GM18858 (cell line): ENCODE measurements around the gene KRT76.

ENCODE experiments used
- ATAC-seq: cut with Tn5 transposase; IDR thresholded peaks from one replicate; pipeline ENCODE4 v1.9.1; 2021; ENCODE audit not compliant: unreplicated experiment

KRT76 gene

GRCh38 chr12:52776913-52777395 lies at the start of gene KRT76:
Gene KRT76 (minus strand): TSS chr12:52777345. CDS start chr12:52777291, 54 bp downstream.
- ATAC-seq, result no peak

GRCh38 chr12:52825961-52826360 lies 48.8 kb upstream of the KRT76 start:
- ATAC-seq, result no peak

- ATAC-seq, result no peak
Observed at GRCh38 chr12:52824741-52825410, 47.7 kb upstream of the KRT76 start.

DNA sequence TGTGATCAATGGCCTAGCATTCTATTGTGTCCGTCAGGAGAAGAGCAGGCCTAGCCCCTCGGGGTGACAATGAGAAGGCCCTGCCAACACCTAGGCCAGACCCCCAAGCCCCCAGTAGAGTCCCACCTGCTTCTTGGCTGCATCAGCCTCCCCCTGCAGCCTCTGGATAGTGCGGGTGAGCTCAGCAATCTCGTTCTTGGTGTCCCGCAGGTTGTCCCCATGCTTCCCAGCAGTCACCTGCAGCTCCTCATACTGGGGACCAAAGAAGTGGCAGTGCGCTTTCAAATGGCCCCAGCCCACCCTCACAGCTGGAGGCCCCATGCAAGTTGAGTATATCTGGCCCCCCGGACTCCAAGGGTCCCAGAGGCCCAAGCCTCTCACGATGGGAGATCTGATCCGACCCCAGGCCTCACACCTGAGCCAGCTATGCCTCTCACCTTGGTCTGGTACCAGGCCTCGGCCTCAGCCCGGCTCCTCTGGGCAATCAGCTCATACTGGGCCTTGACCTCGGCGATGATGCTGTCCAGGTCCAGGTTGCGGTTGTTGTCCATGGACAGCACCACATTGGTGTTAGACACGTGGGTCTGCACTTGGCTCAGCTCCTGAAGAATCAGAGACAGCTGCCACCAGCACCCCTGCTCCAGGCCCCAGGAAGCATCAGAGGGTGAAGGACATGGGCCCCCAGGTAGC lies 46.8 kb upstream of the KRT76 start:
- ATAC-seq, result no peak

GRCh38 chr12:52822771-52823510 lies 45.8 kb upstream of the KRT76 start:
- ATAC-seq, result no peak

- no peak for ATAC-seq
Observed at GRCh38 chr12:52821826-52822660, 44.9 kb upstream of the KRT76 start.

DNA sequence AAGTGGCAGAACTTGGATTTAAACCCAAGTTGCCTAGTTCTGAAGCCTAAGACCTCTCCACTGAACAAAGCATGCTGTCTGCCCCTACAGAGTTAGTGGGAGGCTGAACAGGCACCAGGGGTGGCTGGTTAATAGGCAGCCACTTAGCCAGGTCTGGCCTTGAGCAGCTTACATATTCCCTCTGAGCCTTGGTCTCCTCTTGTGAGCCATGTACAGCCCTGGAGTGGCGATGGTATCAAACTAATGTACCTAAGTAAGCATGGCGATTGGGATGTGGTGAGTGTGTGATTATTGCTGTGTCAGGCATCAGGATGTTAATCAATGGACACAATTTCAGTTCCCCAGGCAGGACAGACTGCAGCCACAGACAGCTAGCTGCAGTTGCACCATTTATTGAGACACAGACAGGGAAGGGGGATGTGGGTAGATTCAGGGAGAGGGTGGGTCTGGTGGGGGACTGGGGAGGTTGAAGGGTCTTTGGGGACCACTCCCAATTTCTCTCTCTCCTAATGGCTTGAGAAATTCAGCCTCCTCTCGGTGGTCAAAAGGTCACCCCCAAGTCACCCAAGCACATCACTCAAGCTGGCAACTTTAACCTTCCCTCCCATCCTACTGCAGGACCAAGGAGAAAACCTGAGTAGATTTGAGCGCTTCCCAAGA lies 44.1 kb upstream of the KRT76 start:
- ATAC-seq, result no peak

DNA sequence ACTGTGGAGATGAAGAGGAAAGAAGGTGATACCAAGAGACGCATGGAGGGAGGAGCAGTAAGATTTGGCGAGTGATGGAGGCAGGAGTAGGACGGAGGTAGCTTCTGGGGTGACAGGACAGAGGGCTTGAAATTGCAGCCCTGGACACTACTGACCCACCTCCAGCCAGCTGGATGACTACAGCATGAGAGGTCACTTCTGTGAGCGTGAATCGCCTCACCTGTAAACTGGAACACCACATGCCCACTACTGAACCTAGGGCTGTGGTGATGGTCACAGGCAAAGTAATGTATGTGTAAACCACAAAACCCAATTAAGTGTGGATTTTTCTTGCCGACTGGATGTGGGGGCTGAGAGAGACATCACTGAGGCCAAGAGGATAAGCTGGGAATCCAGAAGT lies 43.4 kb upstream of the KRT76 start:
- no peak for ATAC-seq

GRCh38 chr12:52819731-52820510 lies 42.8 kb upstream of the KRT76 start:
- no peak for ATAC-seq

DNA sequence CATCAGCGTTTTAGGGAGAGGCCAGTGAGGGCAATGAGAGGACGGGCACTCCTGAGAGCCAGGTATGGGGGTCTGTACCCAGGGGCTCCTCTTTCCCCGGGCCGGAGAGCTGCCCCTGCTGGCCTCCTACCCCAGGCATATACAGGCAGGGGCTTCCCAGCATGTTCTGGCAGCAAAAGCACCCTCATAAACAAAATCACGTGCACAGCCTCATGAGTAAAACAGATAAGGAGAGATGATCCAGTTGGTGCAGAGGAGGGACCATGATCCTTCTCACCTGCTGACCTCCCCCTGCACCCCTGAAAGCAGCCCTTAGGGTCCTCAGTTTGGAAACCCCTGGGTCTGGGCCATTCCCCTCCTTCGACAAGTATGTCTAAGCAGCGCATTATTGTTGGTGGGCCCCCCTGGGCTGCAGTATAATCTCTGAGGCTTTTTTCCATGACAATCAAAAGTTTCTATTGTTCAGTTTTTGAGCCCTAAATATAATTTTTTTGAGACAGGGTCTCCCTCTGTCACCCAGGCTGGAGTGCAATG lies 41.8 kb upstream of the KRT76 start:
- no peak for ATAC-seq

- ATAC-seq, result no peak
Observed at GRCh38 chr12:52818388-52818787, 41.2 kb upstream of the KRT76 start.

- ATAC-seq, result no peak
Observed at GRCh38 chr12:52817699-52818238, 40.6 kb upstream of the KRT76 start.

- ATAC-seq, result no peak
Observed at GRCh38 chr12:52817003-52817698, 40.0 kb upstream of the KRT76 start.

DNA sequence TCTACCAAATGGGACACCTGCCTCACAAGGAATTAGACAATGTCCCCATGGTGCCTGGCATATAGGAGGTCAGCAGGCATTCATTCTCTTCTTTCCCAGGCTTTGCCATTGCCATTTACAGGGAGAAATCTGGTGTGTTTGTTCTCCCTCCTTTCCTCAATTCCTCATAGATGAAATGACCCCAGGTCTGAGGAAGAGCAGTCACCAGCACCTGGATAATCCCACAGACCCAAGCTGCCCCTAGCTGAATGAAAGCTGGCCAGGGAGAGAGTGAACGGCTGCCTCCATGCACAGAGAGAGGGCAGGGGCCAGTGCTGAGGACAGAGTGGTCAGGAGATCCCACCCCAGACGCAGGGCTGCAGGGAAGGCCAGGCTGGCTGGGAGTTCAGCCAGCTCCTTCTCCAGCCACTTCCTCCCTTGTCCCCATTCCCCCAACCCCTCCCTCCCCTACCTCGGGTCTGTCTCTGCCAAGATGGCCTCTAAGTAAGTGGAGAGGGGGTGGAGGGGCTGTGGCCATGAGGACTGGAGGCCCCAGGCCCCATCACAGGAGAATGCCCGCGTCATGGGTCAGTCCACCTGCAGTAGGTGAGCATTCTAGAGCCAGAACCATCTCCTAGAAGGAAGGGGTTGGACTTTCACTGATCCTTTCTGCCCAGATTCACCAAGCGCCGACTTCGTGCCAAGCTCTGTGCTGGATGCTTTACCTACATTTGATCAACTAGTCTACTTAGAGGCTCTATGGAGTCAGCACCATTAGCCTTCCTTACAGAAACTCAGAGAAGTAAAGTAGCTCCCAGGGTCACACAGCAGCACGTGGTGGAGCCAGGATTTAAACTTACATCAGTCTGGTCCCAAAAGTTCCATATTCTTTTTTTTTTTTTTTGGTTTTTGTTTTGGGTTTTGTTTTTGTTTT lies 38.8 kb upstream of the KRT76 start:
- ATAC-seq, result no peak

DNA sequence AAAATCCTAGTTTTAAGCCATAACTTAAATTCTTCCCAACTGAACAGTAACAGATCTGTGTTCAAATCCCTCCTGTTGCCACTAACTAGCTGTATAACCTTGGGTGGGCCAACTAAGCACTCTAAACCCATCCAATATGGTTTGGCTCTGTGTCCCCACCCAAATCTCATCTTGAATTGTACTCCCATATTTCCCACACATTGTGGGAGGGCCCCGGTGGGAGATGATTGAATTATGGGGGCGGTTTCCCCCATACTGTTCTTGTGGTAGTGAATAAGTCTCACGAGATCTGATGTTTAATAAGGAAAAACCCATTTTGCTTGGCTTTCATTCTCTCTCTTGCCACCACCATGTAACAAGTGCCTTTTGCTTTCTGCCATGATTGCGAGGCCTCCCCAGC lies 38.0 kb upstream of the KRT76 start:
- no peak for ATAC-seq

GRCh38 chr12:52814710-52815155 lies 37.6 kb upstream of the KRT76 start:
- ATAC-seq, result no peak

- ATAC-seq, result no peak
Observed at GRCh38 chr12:52813885-52814709, 37.0 kb upstream of the KRT76 start, which contains the start of gene KRT4. Gene KRT4 (minus strand): TSS chr12:52814116. CDS start chr12:52814058, 58 bp downstream.
